Muscle of leg (tissue), 16 donors: ENCODE measurements around the gene NAP1L3. TPM values are rescaled to one million over a fixed set of nuclear protein-coding genes. Genes with fewer than 3 reads are reported as not detected.

Source experiments
- DNase-seq: peaks from one replicate; pipeline ENCODE4 v3.0.0; 2013
- H3K27ac ChIP-seq: one replicate; pipeline ENCODE4 v1.5.1; 2013; ENCODE audit warnings: mild to moderate bottlenecking, low read length, control low read depth
- H3K27me3 ChIP-seq: one replicate; pipeline ENCODE4 v1.6.1; 2013; ENCODE audit warnings: low read length; ENCODE audit not compliant: control insufficient read depth, insufficient read depth
- H3K36me3 ChIP-seq: one replicate; pipeline ENCODE4 v1.6.1; 2013; ENCODE audit warnings: low read length; ENCODE audit not compliant: control insufficient read depth, insufficient read depth
- H3K4me1 ChIP-seq: one replicate; pipeline ENCODE4 v1.6.1; 2013; ENCODE audit warnings: low read length; ENCODE audit not compliant: control insufficient read depth, insufficient read depth
- H3K4me3 ChIP-seq: one replicate; pipeline ENCODE4 v1.5.1; 2013; ENCODE audit warnings: low read length, control low read depth
- H3K9me3 ChIP-seq: replicated peaks from 2 replicates; pipeline ENCODE4 v1.6.1; 2013; ENCODE audit warnings: low read depth, low read length; ENCODE audit not compliant: control insufficient read depth
- WGBS: methylation state at CpG from one replicate; pipeline ENCODE4 v1.1.5; 2013; ENCODE audit warnings: missing lambda C conversion rate; ENCODE audit not compliant: insufficient coverage; 5-methylcytosine and 5-hydroxymethylcytosine counted together
- long read RNA-seq, 11 donors: transcript quantifications; one replicate each; lab custom pipeline, GENCODE V29; 2026
- polyA plus RNA-seq, 8 donors: library from polyadenylated mRNA; unstranded; fragments of 120-200 nt; gene quantifications; one replicate each; pipeline versions ENCODE4 v1.2.1 to v1.2.3, GENCODE V29; 2013; ENCODE audit warnings: inconsistent platforms in 1 of 8, low replicate concordance in 1 of 8; ENCODE audit not compliant: insufficient read length in 8 of 8, insufficient read depth in 1 of 8
- total RNA-seq: library from RNA; stranded (reverse); fragments of 120-200 nt; gene quantifications from one replicate; pipeline ENCODE4 v1.2.4, GENCODE V29; 2013

The NAP1L3 gene
- total RNA-seq (11.7 TPM), polyA plus RNA-seq (10 to 100 TPM in 4 of 8 donors, 1 to 10 TPM in 4; 6.8 to 12.9 (median 9.9) TPM)
- long read RNA-seq, donor 1, partial matches to known transcripts: 0 of 1 reads
- long read RNA-seq, donor 1, other reads (novel, unspliced or antisense): 0 of 1 reads
- long read RNA-seq, donor 2: 0 reads
- long read RNA-seq, donor 3, partial matches to known transcripts: 0 of 3 reads
- long read RNA-seq, donor 3, other reads (novel, unspliced or antisense): 0 of 3 reads
- long read RNA-seq, donor 4, transcript NAP1L3-201 (1 exons, 2,639 nt): major isoform, 9 of 9 reads
- long read RNA-seq, donor 4, partial matches to known transcripts: 0 of 9 reads
- long read RNA-seq, donor 4, other reads (novel, unspliced or antisense): 0 of 9 reads
- long read RNA-seq, donor 5, transcript NAP1L3-201 (1 exons, 2,639 nt): major isoform, 19 of 19 reads
- long read RNA-seq, donor 5, partial matches to known transcripts: 0 of 19 reads
- long read RNA-seq, donor 5, other reads (novel, unspliced or antisense): 0 of 19 reads
- long read RNA-seq, donor 6, transcript NAP1L3-201 (1 exons, 2,639 nt): major isoform, 8 of 8 reads
- long read RNA-seq, donor 6, partial matches to known transcripts: 0 of 8 reads
- long read RNA-seq, donor 6, other reads (novel, unspliced or antisense): 0 of 8 reads
- long read RNA-seq, donor 7, transcript NAP1L3-201 (1 exons, 2,639 nt): major isoform, 12 of 12 reads
- long read RNA-seq, donor 7, partial matches to known transcripts: 0 of 12 reads
- long read RNA-seq, donor 7, other reads (novel, unspliced or antisense): 0 of 12 reads
- long read RNA-seq, donor 8, transcript NAP1L3-201 (1 exons, 2,639 nt): major isoform, 6 of 6 reads
- long read RNA-seq, donor 8, partial matches to known transcripts: 0 of 6 reads
- long read RNA-seq, donor 8, other reads (novel, unspliced or antisense): 0 of 6 reads
- long read RNA-seq, donor 9, transcript NAP1L3-201 (1 exons, 2,639 nt): major isoform, 9 of 9 reads
- long read RNA-seq, donor 9, partial matches to known transcripts: 0 of 9 reads
- long read RNA-seq, donor 9, other reads (novel, unspliced or antisense): 0 of 9 reads
- long read RNA-seq, donor 10, transcript NAP1L3-201 (1 exons, 2,639 nt): major isoform, 15 of 15 reads
- long read RNA-seq, donor 10, partial matches to known transcripts: 0 of 15 reads
- long read RNA-seq, donor 10, other reads (novel, unspliced or antisense): 0 of 15 reads
- long read RNA-seq, donor 11, transcript NAP1L3-201 (1 exons, 2,639 nt): major isoform, 10 of 10 reads
- long read RNA-seq, donor 11, partial matches to known transcripts: 0 of 10 reads
- long read RNA-seq, donor 11, other reads (novel, unspliced or antisense): 0 of 10 reads

- peak; percentile 95 for DNase-seq
- Histone ChIP-seq H3K9me3 (no peaks in the 10 kb centered on the region), H3K36me3 (no peaks in the 10 kb centered on the region), H3K27ac (peak within 1 kb of the TSS; percentile 78), H3K4me1 (no peaks in the 10 kb centered on the region), H3K27me3 (peaks cover 15% of the 10 kb centered on the region), H3K4me3 (peak within 1 kb of the TSS; percentile 63)
- WGBS: 2% methylated on average over 40 of the region's 51 CpGs
Measured at GRCh38 chrX:93673056-93673868, at the start of gene NAP1L3. Gene NAP1L3 (minus strand): TSS chrX:93673578. CDS start chrX:93673304, 274 bp downstream.

GRCh38 chrX:93711076-93711475 is 37.7 kb upstream of the NAP1L3 start:
- peaks cover 2% of the 10 kb centered on the region for H3K27me3 ChIP-seq
- no peaks in the 10 kb centered on the region for H3K9me3 ChIP-seq
- 90% methylated on average over 2 of the region's 4 CpGs for WGBS
- no peak overlapping the region for H3K27ac ChIP-seq
- DNase-seq: no peak
- no peak overlapping the region for H3K4me3 ChIP-seq
- no peaks in the 10 kb centered on the region for H3K36me3 ChIP-seq
- H3K4me1 ChIP-seq: no peaks in the 10 kb centered on the region

GRCh38 chrX:93703701-93704100 is 30.3 kb upstream of the NAP1L3 start:
- H3K27ac ChIP-seq: no peak overlapping the region
- H3K4me3 ChIP-seq: no peak overlapping the region
- H3K36me3 ChIP-seq: no peaks in the 10 kb centered on the region
- H3K27me3 ChIP-seq: no peaks in the 10 kb centered on the region
- no peak for DNase-seq
- H3K9me3 ChIP-seq: no peaks in the 10 kb centered on the region
- H3K4me1 ChIP-seq: no peaks in the 10 kb centered on the region
- no CpG with 5 or more reads among the region's 2 CpGs for WGBS

GRCh38 chrX:93695981-93696380 is 22.6 kb upstream of the NAP1L3 start:
- 90% methylated on average over 5 of the region's 6 CpGs for WGBS
- no peak overlapping the region for H3K27ac ChIP-seq
- no peaks in the 10 kb centered on the region for H3K4me1 ChIP-seq
- H3K4me3 ChIP-seq: no peak overlapping the region
- H3K27me3 ChIP-seq: peaks cover 2% of the 10 kb centered on the region
- no peak for DNase-seq
- no peaks in the 10 kb centered on the region for H3K36me3 ChIP-seq
- no peaks in the 10 kb centered on the region for H3K9me3 ChIP-seq

- Histone ChIP-seq H3K36me3 (no peaks in the 10 kb centered on the region), H3K27ac (peak within 1 kb of the TSS; percentile 78), H3K4me1 (no peaks in the 10 kb centered on the region), H3K27me3 (peaks cover 15% of the 10 kb centered on the region), H3K4me3 (peak within 1 kb of the TSS; percentile 63), H3K9me3 (no peaks in the 10 kb centered on the region)
- WGBS: no CpG with 5 or more reads among the region's 11 CpGs
- peak; percentile 65 for DNase-seq
Measured at GRCh38 chrX:93673869-93674271, 492 bp upstream of the NAP1L3 start, which contains the start of gene FAM133A. Gene FAM133A (plus strand): TSS chrX:93674206. CDS start chrX:93709420, 35,214 bp downstream.

GRCh38 chrX:93660575-93660974 is 12.8 kb downstream of the NAP1L3 start:
- Histone ChIP-seq H3K36me3 (no peaks in the 10 kb centered on the region), H3K9me3 (no peaks in the 10 kb centered on the region), H3K27me3 (peaks cover 5% of the 10 kb centered on the region), H3K27ac (no peak overlapping the region), H3K4me3 (no peak overlapping the region), H3K4me1 (no peaks in the 10 kb centered on the region)
- WGBS: 88% methylated on average over 5 of the region's 7 CpGs
- DNase-seq: no peak

- 75% methylated on average over 1 of the region's 1 CpG for WGBS
- Histone ChIP-seq H3K9me3 (peaks cover 4% of the 10 kb centered on the region), H3K4me3 (no peak overlapping the region), H3K27ac (no peak overlapping the region), H3K4me1 (no peaks in the 10 kb centered on the region), H3K27me3 (peaks cover 3% of the 10 kb centered on the region), H3K36me3 (no peaks in the 10 kb centered on the region)
- DNase-seq: no peak
Measured at GRCh38 chrX:93649381-93649780, 24.0 kb downstream of the NAP1L3 start.

GRCh38 chrX:93637591-93637990 is 35.8 kb downstream of the NAP1L3 start:
- H3K36me3 ChIP-seq: no peaks in the 10 kb centered on the region
- no peak overlapping the region for H3K4me3 ChIP-seq
- H3K4me1 ChIP-seq: no peaks in the 10 kb centered on the region
- DNase-seq: no peak
- H3K27me3 ChIP-seq: no peaks in the 10 kb centered on the region
- peaks cover 5% of the 10 kb centered on the region for H3K9me3 ChIP-seq
- WGBS: 84% methylated on average over 2 of the region's 2 CpGs
- no peak overlapping the region for H3K27ac ChIP-seq
